Measurements from ENCODE around the gene MTHFD2L.

MTHFD2L gene

DNA sequence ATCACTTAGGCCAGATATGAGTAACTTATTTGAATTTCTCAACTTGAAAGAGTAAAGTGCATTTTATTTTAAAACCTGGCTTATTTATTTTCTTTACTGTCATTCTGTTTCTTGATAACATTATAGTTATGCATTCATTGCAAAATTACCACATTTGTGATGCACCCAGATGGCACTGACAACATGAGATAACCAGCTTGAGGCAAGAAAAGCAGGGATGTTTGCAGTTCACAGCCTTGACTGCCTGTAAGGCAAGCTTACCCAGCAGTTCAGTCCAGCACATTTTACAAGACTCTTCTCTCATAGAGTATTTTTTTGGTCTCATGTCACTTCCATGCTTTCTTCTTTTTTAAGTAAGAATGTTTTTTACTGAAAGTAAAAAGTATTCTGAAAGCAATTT, 125.0 kb downstream of the MTHFD2L start:
- no peaks in the 10 kb centered on the region for H3K4me1 ChIP-seq (ENCODE audit: control insufficient read depth, insufficient read depth, low read length)
- no peaks in the 10 kb centered on the region for H3K36me3 ChIP-seq (ENCODE audit: control insufficient read depth in 2 of 2, insufficient read depth in 1 of 2, low read length in 2 of 2)
- TF ChIP-seq ZFP69B (tag by site-specific recombination; IDR thresholded peaks at IDR 0.05) (no peak), ZNF529 (tag by site-specific recombination; IDR thresholded peaks at IDR 0.05; ENCODE audit: insufficient replicate concordance) (no peak)
- no peaks in the 10 kb centered on the region for H3K9me3 ChIP-seq (ENCODE audit: control insufficient read depth, insufficient read depth, low read depth, low read length)
- H3K4me3 ChIP-seq (ENCODE audit: low read depth, low read length), result no peak overlapping the region
- no peak overlapping the region for H3K27ac ChIP-seq (ENCODE audit: extremely low read depth, low read depth, low read length)
- ChIA-PET POLR2A (no interaction called here), CTCF (no interaction called here)

DNA sequence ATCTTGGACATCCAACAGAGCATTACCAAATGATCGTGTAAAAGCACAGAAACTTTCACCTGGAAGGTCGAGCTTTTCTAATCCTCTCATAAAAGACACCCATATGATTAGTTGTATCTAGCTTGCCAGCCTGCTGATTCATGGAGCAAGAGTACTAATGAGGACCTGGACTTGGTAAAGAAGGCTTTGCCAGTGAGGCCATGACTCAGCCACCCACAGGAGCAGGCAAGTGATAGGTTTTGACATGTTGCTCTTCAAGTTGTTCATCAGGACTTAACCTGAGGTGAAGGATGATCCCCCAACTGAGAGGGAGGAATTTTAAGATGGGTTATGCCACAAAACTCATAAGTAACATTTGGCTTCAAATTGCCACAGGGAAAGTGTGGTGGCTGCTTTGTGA, 125.7 kb downstream of the MTHFD2L start:
- Histone ChIP-seq H3K4me3 (ENCODE audit: low read depth, low read length) (no peak overlapping the region), H3K4me1 (ENCODE audit: control insufficient read depth, insufficient read depth, low read length) (no peaks in the 10 kb centered on the region), H3K36me3 (ENCODE audit: control insufficient read depth in 2 of 2, insufficient read depth in 1 of 2, low read length in 2 of 2) (no peaks in the 10 kb centered on the region), H3K9me3 (ENCODE audit: control insufficient read depth, insufficient read depth, low read depth, low read length) (no peaks in the 10 kb centered on the region), H3K27ac (ENCODE audit: extremely low read depth, low read depth, low read length) (no peak overlapping the region)
- TF ChIP-seq ZNF571 (tag by site-specific recombination; IDR thresholded peaks at IDR 0.05) (no peak), ZNF544 (tag by site-specific recombination; IDR thresholded peaks at IDR 0.05) (no peak), ZNF266 (tag by site-specific recombination; IDR thresholded peaks at IDR 0.05; ENCODE audit: low read depth) (no peak), ZNF426 (tag by site-specific recombination; IDR thresholded peaks at IDR 0.05) (no peak), ZNF549 (tag by site-specific recombination; IDR thresholded peaks at IDR 0.05) (no peak), ZNF561 (tag by site-specific recombination; IDR thresholded peaks at IDR 0.05; ENCODE audit: borderline replicate concordance) (no peak), ZNF837 (tag by site-specific recombination; IDR thresholded peaks at IDR 0.05) (no peak), ZNF623 (tag by site-specific recombination; IDR thresholded peaks at IDR 0.05) (no peak), SCRT2 (tag by site-specific recombination; IDR thresholded peaks at IDR 0.05) (no peak)
- TF ChIP-seq, protein P1, sequence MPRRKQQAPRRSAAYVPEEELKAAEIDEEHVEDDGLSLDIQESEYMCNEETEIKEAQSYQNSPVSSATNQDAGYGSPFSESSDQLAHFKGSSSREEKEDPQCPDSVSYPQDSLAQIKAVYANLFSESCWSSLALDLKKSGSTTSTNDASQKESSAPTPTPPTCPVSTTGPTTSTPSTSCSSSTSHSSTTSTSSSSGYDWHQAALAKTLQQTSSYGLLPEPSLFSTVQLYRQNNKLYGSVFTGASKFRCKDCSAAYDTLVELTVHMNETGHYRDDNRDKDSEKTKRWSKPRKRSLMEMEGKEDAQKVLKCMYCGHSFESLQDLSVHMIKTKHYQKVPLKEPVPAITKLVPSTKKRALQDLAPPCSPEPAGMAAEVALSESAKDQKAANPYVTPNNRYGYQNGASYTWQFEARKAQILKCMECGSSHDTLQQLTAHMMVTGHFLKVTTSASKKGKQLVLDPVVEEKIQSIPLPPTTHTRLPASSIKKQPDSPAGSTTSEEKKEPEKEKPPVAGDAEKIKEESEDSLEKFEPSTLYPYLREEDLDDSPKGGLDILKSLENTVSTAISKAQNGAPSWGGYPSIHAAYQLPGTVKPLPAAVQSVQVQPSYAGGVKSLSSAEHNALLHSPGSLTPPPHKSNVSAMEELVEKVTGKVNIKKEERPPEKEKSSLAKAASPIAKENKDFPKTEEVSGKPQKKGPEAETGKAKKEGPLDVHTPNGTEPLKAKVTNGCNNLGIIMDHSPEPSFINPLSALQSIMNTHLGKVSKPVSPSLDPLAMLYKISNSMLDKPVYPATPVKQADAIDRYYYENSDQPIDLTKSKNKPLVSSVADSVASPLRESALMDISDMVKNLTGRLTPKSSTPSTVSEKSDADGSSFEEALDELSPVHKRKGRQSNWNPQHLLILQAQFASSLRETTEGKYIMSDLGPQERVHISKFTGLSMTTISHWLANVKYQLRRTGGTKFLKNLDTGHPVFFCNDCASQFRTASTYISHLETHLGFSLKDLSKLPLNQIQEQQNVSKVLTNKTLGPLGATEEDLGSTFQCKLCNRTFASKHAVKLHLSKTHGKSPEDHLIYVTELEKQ (tag by site-specific recombination; IDR thresholded peaks at IDR 0.05; ENCODE audit: borderline replicate concordance), result no peak
- ChIA-PET CTCF (no interaction called here), POLR2A (no interaction called here)

DNA sequence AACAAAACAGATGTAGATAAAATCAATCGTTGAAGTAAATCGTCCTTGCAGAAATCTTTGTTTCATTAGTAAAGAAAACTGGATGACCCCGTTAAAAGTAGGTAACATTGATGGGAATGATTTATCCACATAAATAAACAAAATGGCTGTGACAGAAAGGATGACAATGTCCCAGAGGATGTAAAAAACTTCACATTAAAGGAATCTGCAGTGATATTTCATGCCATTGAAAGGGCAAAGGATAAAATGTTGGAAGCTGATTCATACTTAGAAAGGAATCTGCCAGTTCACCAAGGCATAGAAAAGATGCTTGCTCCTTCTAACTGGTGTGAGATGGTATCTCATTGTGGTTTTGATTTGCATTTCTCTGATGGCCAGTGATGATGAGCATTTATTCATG, 126.1 kb downstream of the MTHFD2L start:
- Histone ChIP-seq H3K4me1 (ENCODE audit: control insufficient read depth, insufficient read depth, low read length) (no peaks in the 10 kb centered on the region), H3K27ac (ENCODE audit: extremely low read depth, low read depth, low read length) (no peak overlapping the region), H3K4me3 (ENCODE audit: low read depth, low read length) (no peak overlapping the region), H3K9me3 (ENCODE audit: control insufficient read depth, insufficient read depth, low read depth, low read length) (no peaks in the 10 kb centered on the region), H3K36me3 (ENCODE audit: control insufficient read depth in 2 of 2, insufficient read depth in 1 of 2, low read length in 2 of 2) (no peaks in the 10 kb centered on the region)
- ChIA-PET CTCF (no interaction called here), POLR2A (no interaction called here)
- TF ChIP-seq ZNF37A (tag by site-specific recombination; IDR thresholded peaks at IDR 0.05) (no peak), ZFP37 (tag by site-specific recombination; IDR thresholded peaks at IDR 0.05) (no peak), SETDB1 (IDR thresholded peaks at IDR 0.05; ENCODE audit: insufficient read length, low read length) (no peak), ZNF768 (tag by site-specific recombination; IDR thresholded peaks at IDR 0.05) (no peak), ZNF19 (tag by site-specific recombination; IDR thresholded peaks at IDR 0.05; ENCODE audit: low read depth) (no peak), ZNF157 (tag by site-specific recombination; IDR thresholded peaks at IDR 0.05) (no peak), GLIS1 (tag by site-specific recombination; IDR thresholded peaks at IDR 0.05) (no peak), ZNF626 (tag by site-specific recombination; IDR thresholded peaks at IDR 0.05) (no peak), EGR2 (tag by site-specific recombination; IDR thresholded peaks at IDR 0.05; ENCODE audit: low read depth) (no peak), ZNF302 (tag by site-specific recombination; IDR thresholded peaks at IDR 0.05; ENCODE audit: low read depth) (no peak), ZNF311 (tag by site-specific recombination; IDR thresholded peaks at IDR 0.05; ENCODE audit: borderline replicate concordance) (no peak), ZNF76 (tag by site-specific recombination; IDR thresholded peaks at IDR 0.05; ENCODE audit: borderline replicate concordance, low read depth) (no peak), FEZF1 (tag by site-specific recombination; IDR thresholded peaks at IDR 0.05) (no peak), ZNF426 (tag by site-specific recombination; IDR thresholded peaks at IDR 0.05) (no peak), ZNF521 (tag by site-specific recombination; IDR thresholded peaks at IDR 0.05) (no peak), KLF8 (tag by site-specific recombination; IDR thresholded peaks at IDR 0.05) (no peak), ZNF549 (tag by site-specific recombination; IDR thresholded peaks at IDR 0.05) (no peak)
- TF ChIP-seq, protein P2, sequence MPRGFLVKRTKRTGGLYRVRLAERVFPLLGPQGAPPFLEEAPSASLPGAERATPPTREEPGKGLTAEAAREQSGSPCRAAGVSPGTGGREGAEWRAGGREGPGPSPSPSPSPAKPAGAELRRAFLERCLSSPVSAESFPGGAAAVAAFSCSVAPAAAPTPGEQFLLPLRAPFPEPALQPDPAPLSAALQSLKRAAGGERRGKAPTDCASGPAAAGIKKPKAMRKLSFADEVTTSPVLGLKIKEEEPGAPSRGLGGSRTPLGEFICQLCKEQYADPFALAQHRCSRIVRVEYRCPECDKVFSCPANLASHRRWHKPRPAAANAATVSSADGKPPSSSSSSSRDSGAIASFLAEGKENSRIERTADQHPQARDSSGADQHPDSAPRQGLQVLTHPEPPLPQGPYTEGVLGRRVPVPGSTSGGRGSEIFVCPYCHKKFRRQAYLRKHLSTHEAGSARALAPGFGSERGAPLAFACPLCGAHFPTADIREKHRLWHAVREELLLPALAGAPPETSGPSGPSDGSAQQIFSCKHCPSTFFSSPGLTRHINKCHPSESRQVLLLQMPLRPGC (tag by site-specific recombination; IDR thresholded peaks at IDR 0.05), result no peak
- TF ChIP-seq, protein P3, sequence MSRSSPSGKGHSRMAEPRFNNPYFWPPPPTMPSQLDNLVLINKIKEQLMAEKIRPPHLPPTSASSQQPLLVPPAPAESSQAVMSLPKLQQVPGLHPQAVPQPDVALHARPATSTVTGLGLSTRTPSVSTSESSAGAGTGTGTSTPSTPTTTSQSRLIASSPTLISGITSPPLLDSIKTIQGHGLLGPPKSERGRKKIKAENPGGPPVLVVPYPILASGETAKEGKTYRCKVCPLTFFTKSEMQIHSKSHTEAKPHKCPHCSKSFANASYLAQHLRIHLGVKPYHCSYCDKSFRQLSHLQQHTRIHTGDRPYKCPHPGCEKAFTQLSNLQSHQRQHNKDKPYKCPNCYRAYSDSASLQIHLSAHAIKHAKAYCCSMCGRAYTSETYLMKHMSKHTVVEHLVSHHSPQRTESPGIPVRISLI (tag by site-specific recombination; IDR thresholded peaks at IDR 0.05), result no peak
